ENCODE measurements around the gene NDRG4.

The NDRG4 gene

GRCh38 chr16:58510776-58511628 lies 11.1 kb downstream of the NDRG4 start:
- no peak for DNase-seq

- DNase-seq: peak; percentile 75
Measured at GRCh38 chr16:58511933-58512815, 12.2 kb downstream of the NDRG4 start.

- no peak for DNase-seq
Measured at GRCh38 chr16:58513874-58514273, 13.9 kb downstream of the NDRG4 start.

- peak; percentile 53 for DNase-seq
Measured at GRCh38 chr16:58515125-58515870, 15.4 kb downstream of the NDRG4 start, which contains the start of gene SETD6. Gene SETD6, plus strand, starts transcription at chr16:58515517. Its CDS starts 21 bp downstream, at chr16:58515538.

GRCh38 chr16:58515871-58516767 lies 16.2 kb downstream of the NDRG4 start:
- DNase-seq: peak; percentile 29

GRCh38 chr16:58516768-58517107 lies 16.8 kb downstream of the NDRG4 start:
- no peak for DNase-seq

- no peak for DNase-seq
Measured at GRCh38 chr16:58518083-58518979, 18.4 kb downstream of the NDRG4 start.

- no peak for DNase-seq
Measured at GRCh38 chr16:58518980-58519368, 19.0 kb downstream of the NDRG4 start.

GRCh38 chr16:58519707-58520106 lies 19.8 kb downstream of the NDRG4 start:
- DNase-seq: no peak

- DNase-seq: no peak
Measured at GRCh38 chr16:58530179-58530578, 30.2 kb downstream of the NDRG4 start.

- no peak for DNase-seq
Measured at GRCh38 chr16:58532414-58532813, 32.5 kb downstream of the NDRG4 start.

- DNase-seq: no peak
Measured at GRCh38 chr16:58533751-58534470, 34.0 kb downstream of the NDRG4 start.

GRCh38 chr16:58535100-58535499 lies 35.2 kb downstream of the NDRG4 start:
- no peak for DNase-seq

- no peak for DNase-seq
Measured at GRCh38 chr16:58536278-58536677, 36.3 kb downstream of the NDRG4 start.

- no peak for DNase-seq
Measured at GRCh38 chr16:58537124-58537906, 37.4 kb downstream of the NDRG4 start.

GRCh38 chr16:58541711-58542110 lies 41.8 kb downstream of the NDRG4 start:
- no peak for DNase-seq

- DNase-seq: no peak
Measured at GRCh38 chr16:58542291-58542690, 42.3 kb downstream of the NDRG4 start.

- no peak for DNase-seq
Measured at GRCh38 chr16:58543685-58544084, 43.7 kb downstream of the NDRG4 start.

- no peak for DNase-seq
Measured at GRCh38 chr16:58548378-58548777, 48.4 kb downstream of the NDRG4 start.

Data from effector CD8-positive, alpha-beta T cell (primary cell).